Heart left ventricle (tissue), 16 donors: ENCODE results near the gene FOXO1. TPM values are rescaled to one million over a fixed set of nuclear protein-coding genes. Genes with fewer than 3 reads are reported as not detected.

Experiments
- ATAC-seq, 4 donors: fragments of 200-7000 bp; cut with Tn5 transposase; one replicate each; pipeline ENCODE4 v1.9.1; 2020 to 2022; ENCODE audit warnings: moderate library complexity in 4 of 4, mild to moderate bottlenecking in 3 of 4, moderate number of reproducible peaks in 1 of 4
- DNase-seq, 5 donors: peaks; one replicate each; pipeline ENCODE4 v3.0.0-alpha.2; 2020
- H3K27ac ChIP-seq, 12 donors: fragments of 200-600 bp; sonication (generic) in 4 of 12; one replicate each; pipeline versions ENCODE4 v1.5.0 to v1.8.0; 2016 to 2022; ENCODE audit warnings: mild to moderate bottlenecking in 2 of 12
- H3K27me3 ChIP-seq, 9 donors: fragments of 200-600 bp; sonication (generic) in 2 of 9; one replicate each; pipeline versions ENCODE4 v1.5.1 to v1.8.0; 2016 to 2022; ENCODE audit warnings: mild to moderate bottlenecking in 3 of 9
- H3K36me3 ChIP-seq, 9 donors: fragments of 200-600 bp; sonication (generic) in 2 of 9; one replicate each; pipeline versions ENCODE4 v1.5.0 to v1.8.0; 2018 to 2022; ENCODE audit warnings: mild to moderate bottlenecking in 2 of 9
- H3K4me1 ChIP-seq, 12 donors: fragments of 200-600 bp; sonication (generic) in 4 of 12; one replicate each; pipeline versions ENCODE4 v1.5.0 to v1.8.0; 2016 to 2022; ENCODE audit warnings: mild to moderate bottlenecking in 3 of 12
- H3K4me3 ChIP-seq, 12 donors: fragments of 200-600 bp; sonication (generic) in 4 of 12; one replicate each; pipeline versions ENCODE4 v1.5.0 to v1.8.0; 2017 to 2022; ENCODE audit warnings: mild to moderate bottlenecking in 9 of 12, moderate library complexity in 4 of 12
- H3K9me3 ChIP-seq, 12 donors: fragments of 200-600 bp; sonication (generic) in 4 of 12; one replicate each; pipeline versions ENCODE4 v1.5.0 to v1.8.0; 2016 to 2022; ENCODE audit warnings: mild to moderate bottlenecking in 1 of 12
- POLR2A ChIP-seq, 2 donors: fragments of 450-650 bp; IDR thresholded peaks; one replicate each; pipeline ENCODE4 v1.6.1; 2017; ENCODE audit warnings: antibody characterized with exemption in 2 of 2, mild to moderate bottlenecking in 2 of 2, moderate library complexity in 2 of 2
- WGBS, 4 donors: extraction: QIAGEN DNeasy Blood & Tissue Kit in 2 of 4; methylation state at CpG; one replicate each; pipeline versions ENCODE4 v1.1.5 to v1.1.7; 2013 to 2018; 5-methylcytosine and 5-hydroxymethylcytosine counted together
- intact Hi-C, 10 donors: fragments of 100-400 bp; cut with DNase I; formaldehyde crosslinking; loops; one replicate each; pipeline versions ENCODE4 v1.11.1 to v1.14.2; 2022
- polyA plus RNA-seq, 2 donors: library from polyadenylated mRNA; stranded (reverse); fragments of 200-250 nt; gene quantifications; one replicate each; pipeline ENCODE4 v1.2.3, GENCODE V29; 2013
- total RNA-seq, 9 donors: library from RNA; depleted of rRNA in 2 of 9; stranded (reverse); fragments of >200 nt in 2 of 9; fragmentation: NEBNext Ultra II Directional in 3 of 9; extraction: Animal tissue kit (Norgen Biotek cat#: 25700) in 3 of 9; gene quantifications; one replicate each; pipeline versions ENCODE4 v1.1.0 to v1.2.4, GENCODE V29; 2016 to 2023
- TF ChIP-seq, protein P1 (sequence below), 12 donors: fragments of 200-600 bp; sonication (generic) in 4 of 12; IDR thresholded peaks; one replicate each; pipeline versions ENCODE4 v1.5.0 to v1.8.0; 2018 to 2022; ENCODE audit warnings: antibody characterized with exemption in 12 of 12, mild to moderate bottlenecking in 5 of 12
- donor health status: ischemic (EF 13 %, LVEDD 7.1; RV severe dilation, severe dysfunction).
- donor health status: healthy with polysubstance abuse.
- donor health status: DM: no; HTN: yes; CAD: no.
- donor health status: DM: no; HTN: no; CAD: no.
- donor health status: ischemic (EF 25% LVEDD 6.9; RV normal size, moderate dysfunction).
- donor health status: ischemic (EF 25% LVEDD 5.7; RV mildly dilated, moderate dysfunction).
- donor health status: healthy.
- donor health status: DM: yes; HTN: yes; CAD: no.
- donor health status: ischemic (EF 35%, LVEDD 5.7; RV mildly dilated, moderate dysfunction).
- donor health status: nonischemic (EF 11% LVEDD 7.7; RV severe dilation, severe dysfunction).
- donor health status: DM: yes; HTN: yes; CAD: no.
- donor health status: PGD.
- donor health status: ischemic (EF 29% LVEDD 5.4; RV normal size, mild dysfunction).
- donor health status: nonischemic (EF 23%, LVEDD 6.1; RV moderate dilation, normal function).

Gene FOXO1
- total and polyA plus RNA-seq, 11 donors = 2.6 to 26.8 (median 17.2) TPM

DNA sequence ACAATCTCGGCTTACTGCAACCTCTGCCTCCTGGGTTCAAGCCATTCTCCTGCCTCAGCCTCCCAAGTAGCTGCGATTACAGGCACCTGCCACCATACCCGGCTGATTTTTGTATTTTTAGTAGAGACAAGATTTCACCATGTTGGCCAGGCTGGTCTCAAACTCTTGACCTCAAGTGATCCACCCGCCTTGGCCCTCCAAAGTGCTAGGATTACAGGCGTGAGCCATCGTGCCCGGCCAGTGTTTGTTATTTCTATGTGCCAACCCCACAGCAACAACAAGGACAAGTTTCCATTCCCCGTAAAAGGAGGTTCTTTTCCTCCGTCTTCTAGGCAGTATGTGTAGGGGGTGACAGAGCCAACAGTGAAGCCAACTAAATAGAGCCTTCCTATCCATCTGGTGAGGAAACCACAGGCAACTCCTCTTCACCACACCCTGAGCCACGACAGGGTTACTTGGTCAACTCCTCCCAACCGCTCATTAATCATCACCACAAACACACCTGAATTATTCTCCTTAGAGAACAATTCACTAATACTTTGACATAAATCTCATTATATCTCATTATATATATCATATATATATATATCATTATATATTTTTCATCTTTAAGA, 25.5 kb downstream of the FOXO1 start:
- Histone ChIP-seq H3K4me1 (peaks cover 15 to 83% (median 68%) of the 10 kb centered on the region in 12 donors), H3K4me3 (no peak overlapping the region), H3K27ac (no peak overlapping the region), H3K27me3 (no peaks in the 10 kb centered on the region), H3K9me3 (no peaks in the 10 kb centered on the region), H3K36me3 (no peaks in the 10 kb centered on the region)
- 82 to 92% (median 86%) methylated on average over 11 of the region's 11 CpGs for WGBS, 4 donors
- DNase-seq (no peak), ATAC-seq (no peak)
- intact Hi-C loops = no loop called here
- TF ChIP-seq, protein P1, sequence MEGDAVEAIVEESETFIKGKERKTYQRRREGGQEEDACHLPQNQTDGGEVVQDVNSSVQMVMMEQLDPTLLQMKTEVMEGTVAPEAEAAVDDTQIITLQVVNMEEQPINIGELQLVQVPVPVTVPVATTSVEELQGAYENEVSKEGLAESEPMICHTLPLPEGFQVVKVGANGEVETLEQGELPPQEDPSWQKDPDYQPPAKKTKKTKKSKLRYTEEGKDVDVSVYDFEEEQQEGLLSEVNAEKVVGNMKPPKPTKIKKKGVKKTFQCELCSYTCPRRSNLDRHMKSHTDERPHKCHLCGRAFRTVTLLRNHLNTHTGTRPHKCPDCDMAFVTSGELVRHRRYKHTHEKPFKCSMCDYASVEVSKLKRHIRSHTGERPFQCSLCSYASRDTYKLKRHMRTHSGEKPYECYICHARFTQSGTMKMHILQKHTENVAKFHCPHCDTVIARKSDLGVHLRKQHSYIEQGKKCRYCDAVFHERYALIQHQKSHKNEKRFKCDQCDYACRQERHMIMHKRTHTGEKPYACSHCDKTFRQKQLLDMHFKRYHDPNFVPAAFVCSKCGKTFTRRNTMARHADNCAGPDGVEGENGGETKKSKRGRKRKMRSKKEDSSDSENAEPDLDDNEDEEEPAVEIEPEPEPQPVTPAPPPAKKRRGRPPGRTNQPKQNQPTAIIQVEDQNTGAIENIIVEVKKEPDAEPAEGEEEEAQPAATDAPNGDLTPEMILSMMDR (IDR thresholded peaks at IDR 0.05) = no peak
- TF ChIP-seq POLR2A (IDR thresholded peaks at IDR 0.05) = no peak

DNA sequence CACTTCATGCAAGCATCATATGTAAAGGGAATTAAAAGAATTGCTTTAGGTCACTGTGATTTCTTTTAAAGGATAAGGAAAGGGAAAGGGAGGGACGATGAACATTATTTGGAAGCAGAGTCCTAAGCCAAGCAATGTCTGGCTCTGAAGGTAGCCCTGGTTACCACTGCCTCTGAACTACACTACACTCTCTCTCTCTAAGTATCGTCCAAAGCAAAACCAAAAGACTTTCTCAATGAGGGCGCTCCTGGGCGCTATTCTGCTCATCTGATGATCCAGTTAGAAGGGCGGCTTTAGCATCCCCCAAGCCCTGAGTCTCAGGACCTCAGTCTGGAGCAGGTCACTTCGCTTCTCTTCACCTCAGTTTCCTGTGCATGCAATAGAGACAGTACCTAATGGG, 26.2 kb downstream of the FOXO1 start:
- Histone ChIP-seq H3K27ac (peak overlapping the region in 5 of 12 donors; percentile 1 to 83 (median 44)), H3K4me3 (no peak overlapping the region), H3K36me3 (no peaks in the 10 kb centered on the region), H3K27me3 (no peaks in the 10 kb centered on the region), H3K9me3 (no peaks in the 10 kb centered on the region), H3K4me1 (peaks cover 15 to 83% (median 64%) of the 10 kb centered on the region in 12 donors)
- intact Hi-C loops = no loop called here
- TF ChIP-seq POLR2A (IDR thresholded peaks at IDR 0.05) = no peak
- TF ChIP-seq, protein P1 (IDR thresholded peaks at IDR 0.05) = no peak
- peak; percentile 20 to 56 (median 39) for ATAC-seq
- no peak for DNase-seq
- 55 to 64% (median 59%) methylated on average over 6 of the region's 6 CpGs for WGBS, 4 donors

DNA sequence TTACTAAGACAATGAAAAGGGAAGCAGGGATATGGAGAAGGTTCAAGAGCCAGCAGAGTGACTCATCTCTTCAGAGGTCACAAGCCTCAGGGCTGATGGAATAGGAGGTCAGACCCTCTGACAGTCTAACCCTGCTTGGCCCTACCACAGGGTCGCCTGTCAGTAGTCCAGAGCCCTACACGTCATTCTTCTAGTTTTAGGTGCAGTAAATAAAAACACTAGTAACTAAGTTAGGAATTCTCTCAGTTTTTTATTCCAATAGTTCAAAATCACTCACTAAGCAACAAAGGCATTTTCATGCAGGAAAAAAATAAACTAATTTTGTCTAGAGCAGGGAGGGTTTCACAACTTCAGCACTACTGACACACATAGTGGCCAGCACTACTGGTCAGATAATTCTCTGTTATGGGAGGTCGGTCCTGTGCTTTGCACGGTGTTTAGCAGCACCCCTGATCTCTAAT, 27.2 kb downstream of the FOXO1 start:
- H3K36me3 ChIP-seq = no peaks in the 10 kb centered on the region
- TF ChIP-seq, protein P1 (IDR thresholded peaks at IDR 0.05) = no peak
- H3K27me3 ChIP-seq = no peaks in the 10 kb centered on the region
- peaks cover 15 to 79% (median 55%) of the 10 kb centered on the region in 12 donors for H3K4me1 ChIP-seq
- H3K9me3 ChIP-seq = no peaks in the 10 kb centered on the region
- DNase-seq = peak in 2 of 5 donors; percentile 22 to 46
- no peak overlapping the region for H3K4me3 ChIP-seq
- H3K27ac ChIP-seq = peak overlapping the region in 8 of 12 donors; percentile 1 to 83 (median 38)
- intact Hi-C loops = no loop called here
- 24 to 61% (median 38%) methylated on average over 4 of the region's 4 CpGs for WGBS, 4 donors
- peak; percentile 58 to 87 (median 80) for ATAC-seq

DNA sequence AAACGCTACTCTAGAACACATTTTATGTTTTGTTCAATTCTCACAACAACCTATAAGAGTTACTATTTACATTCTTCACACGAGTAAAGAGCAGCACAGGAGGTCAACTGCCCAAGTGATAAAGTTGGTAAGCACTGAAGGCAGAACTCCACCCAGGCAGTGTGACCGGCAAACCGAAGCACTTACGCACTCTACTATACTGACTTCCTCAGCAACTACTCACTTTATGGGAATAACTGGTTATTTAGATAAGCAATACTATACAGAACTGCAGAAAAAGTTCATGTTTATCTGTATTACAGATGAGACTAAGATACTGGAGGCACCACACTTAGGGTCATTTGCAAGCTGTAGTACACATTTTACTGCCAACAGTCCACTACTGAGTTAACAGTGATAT, 28.8 kb downstream of the FOXO1 start:
- no peaks in the 10 kb centered on the region for H3K27me3 ChIP-seq
- 14 to 22% (median 18%) methylated on average over 5 of the region's 5 CpGs for WGBS, 4 donors
- TF ChIP-seq, protein P1 (IDR thresholded peaks at IDR 0.05) = no peak
- no peak for TF ChIP-seq POLR2A (IDR thresholded peaks at IDR 0.05)
- intact Hi-C loops = no loop called here
- no peak for DNase-seq
- peak overlapping the region in 9 of 12 donors; percentile 1 to 50 (median 42) for H3K27ac ChIP-seq
- peaks cover 15 to 74% (median 46%) of the 10 kb centered on the region in 12 donors for H3K4me1 ChIP-seq
- H3K9me3 ChIP-seq = no peaks in the 10 kb centered on the region
- H3K4me3 ChIP-seq = peak overlapping the region in 7 of 12 donors; percentile 4 to 31 (median 19)
- peak; percentile 40 to 61 (median 54) for ATAC-seq
- H3K36me3 ChIP-seq = no peaks in the 10 kb centered on the region
